PFSK-1 (cell line): ENCODE measurements around the gene CHRNA3.

ENCODE experiments used
- FOXP2 ChIP-seq: optimal IDR thresholded peaks from 2 replicates; pipeline ENCODE3; 2011; ENCODE audit warnings: borderline replicate concordance, control low read depth, inconsistent platforms; ENCODE audit not compliant: insufficient read depth; ENCODE audit errors: extremely low read length, extremely low read depth
- POLR2AphosphoS5 ChIP-seq: IDR thresholded peaks from 2 replicates; pipeline ENCODE4 v1.6.1; 2012; ENCODE audit warnings: low read depth, mild to moderate bottlenecking, control low read depth, low read length, moderate library complexity
- REST ChIP-seq, 2 experiments: IDR thresholded peaks; 2 replicates each; pipeline versions ENCODE4 v1.6.1 to v1.8.0; 2011 to 2012; ENCODE audit warnings: low read depth in 2 of 2, low read length in 2 of 2, control low read depth in 1 of 2, inconsistent platforms in 1 of 2, mild to moderate bottlenecking in 1 of 2, moderate library complexity in 1 of 2; ENCODE audit not compliant: insufficient read depth in 1 of 2
- SIN3A ChIP-seq: IDR thresholded peaks from 2 replicates; pipeline ENCODE4 v1.6.1; 2012; ENCODE audit warnings: mild to moderate bottlenecking, low read length, moderate library complexity, borderline replicate concordance; ENCODE audit not compliant: insufficient read depth
- TAF1 ChIP-seq: IDR thresholded peaks from 2 replicates; pipeline ENCODE4 v1.6.1; 2012; ENCODE audit warnings: low read length, control low read depth, borderline replicate concordance; ENCODE audit not compliant: insufficient read depth

GRCh38 chr15:78565951-78566774 lies 54.6 kb downstream of the CHRNA3 start:
- no peak for TF ChIP-seq REST (IDR thresholded peaks at IDR 0.05; ENCODE audit: insufficient read depth in 1 of 2, low read depth in 2 of 2, low read length in 2 of 2)
- no peak for TF ChIP-seq POLR2AphosphoS5
- TF ChIP-seq TAF1: no peak
- no peak for TF ChIP-seq SIN3A
- no peak for TF ChIP-seq FOXP2
